SK-N-MC (cell line): ENCODE measurements around the gene ORAI3.

Experiments
- EZH2 ChIP-seq: fragments of 200-600 bp; sonication (generic); IDR thresholded peaks from one replicate; pipeline ENCODE4 v1.6.1; 2017; ENCODE audit warnings: antibody characterized with exemption
- POLR2AphosphoS5 ChIP-seq: IDR thresholded peaks from 2 replicates; pipeline ENCODE4 v1.6.1; 2012; ENCODE audit warnings: mild to moderate bottlenecking, low read depth, low read length, borderline replicate concordance

GRCh38 chr16:30992276-30992780 is 43.5 kb downstream of the ORAI3 start:
- TF ChIP-seq EZH2 (no peak), POLR2AphosphoS5 (no peak)
